Activated naive CD8-positive, alpha-beta T cell (primary cell): Measurements from ENCODE around the gene SRCIN1.
"Not testable (repeated sequence)": the region's sequence is repeated elsewhere in the genome, so short reads cannot be mapped to it uniquely, and the experiment has no call there.

Experiments
- H3K27ac Mint-ChIP-seq: one replicate; pipeline ENCODE4 v1.8.0; 2021; ENCODE audit warnings: mixed read lengths
- H3K27me3 Mint-ChIP-seq: one replicate; pipeline ENCODE4 v1.8.0; 2021; ENCODE audit warnings: mixed read lengths
- H3K36me3 Mint-ChIP-seq: one replicate; pipeline ENCODE4 v1.8.0; 2021; ENCODE audit warnings: mixed read lengths
- H3K4me1 Mint-ChIP-seq: one replicate; pipeline ENCODE4 v1.8.0; 2021; ENCODE audit warnings: low read depth, mixed read lengths
- H3K4me3 Mint-ChIP-seq: one replicate; pipeline ENCODE4 v1.8.0; 2021; ENCODE audit warnings: mild to moderate bottlenecking, mixed read lengths
- H3K9me3 Mint-ChIP-seq: one replicate; pipeline ENCODE4 v1.8.0; 2021; ENCODE audit warnings: low read depth, mixed read lengths

The SRCIN1 gene

GRCh38 chr17:38544175-38544838 is 61.4 kb downstream of the SRCIN1 start:
- Mint-ChIP-seq H3K27ac (no peak overlapping the region), H3K36me3 (no peaks in the 10 kb centered on the region), H3K4me1 (no peaks in the 10 kb centered on the region), H3K4me3 (no peak overlapping the region), H3K9me3 (no peaks in the 10 kb centered on the region), H3K27me3 (peaks cover 2% of the 10 kb centered on the region)

- peaks cover 2% of the 10 kb centered on the region for H3K27me3 Mint-ChIP-seq
- no peak overlapping the region for H3K4me3 Mint-ChIP-seq
- H3K36me3 Mint-ChIP-seq: no peaks in the 10 kb centered on the region
- H3K9me3 Mint-ChIP-seq: no peaks in the 10 kb centered on the region
- H3K27ac Mint-ChIP-seq: no peak overlapping the region
- H3K4me1 Mint-ChIP-seq: no peaks in the 10 kb centered on the region
Observed at GRCh38 chr17:38543403-38544174, 62.2 kb downstream of the SRCIN1 start.

GRCh38 chr17:38542286-38542685 is 63.5 kb downstream of the SRCIN1 start:
- Mint-ChIP-seq H3K9me3 (no peaks in the 10 kb centered on the region), H3K4me3 (no peak overlapping the region), H3K27me3 (peaks cover 2% of the 10 kb centered on the region), H3K36me3 (no peaks in the 10 kb centered on the region), H3K4me1 (no peaks in the 10 kb centered on the region), H3K27ac (no peak overlapping the region)

GRCh38 chr17:38541281-38541680 is 64.5 kb downstream of the SRCIN1 start:
- Mint-ChIP-seq H3K27ac (no peak overlapping the region), H3K4me1 (no peaks in the 10 kb centered on the region), H3K27me3 (peaks cover 2% of the 10 kb centered on the region)

GRCh38 chr17:38540514-38541045 is 65.2 kb downstream of the SRCIN1 start:
- Mint-ChIP-seq H3K4me1 (no peaks in the 10 kb centered on the region), H3K9me3 (no peaks in the 10 kb centered on the region), H3K27me3 (peaks cover under 1% of the 10 kb centered on the region), H3K4me3 (no peak overlapping the region), H3K27ac (no peak overlapping the region), H3K36me3 (no peaks in the 10 kb centered on the region)

More at GRCh38 chr17:38541281-38541680, 64.5 kb downstream of the SRCIN1 start:
- H3K9me3 Mint-ChIP-seq: no peaks in the 10 kb centered on the region
- no peaks in the 10 kb centered on the region for H3K36me3 Mint-ChIP-seq
- H3K4me3 Mint-ChIP-seq: no peak overlapping the region

- Mint-ChIP-seq H3K36me3 (no peaks in the 10 kb centered on the region), H3K4me3 (no peak overlapping the region), H3K9me3 (no peaks in the 10 kb centered on the region), H3K27ac (no peak overlapping the region), H3K4me1 (no peaks in the 10 kb centered on the region), H3K27me3 (no peaks in the 10 kb centered on the region)
Observed at GRCh38 chr17:38539386-38539785, 66.4 kb downstream of the SRCIN1 start.

GRCh38 chr17:38538906-38539305 is 66.8 kb downstream of the SRCIN1 start:
- H3K4me1 Mint-ChIP-seq: no peaks in the 10 kb centered on the region
- no peaks in the 10 kb centered on the region for H3K36me3 Mint-ChIP-seq
- H3K27ac Mint-ChIP-seq: no peak overlapping the region
- no peak overlapping the region for H3K4me3 Mint-ChIP-seq
- no peaks in the 10 kb centered on the region for H3K9me3 Mint-ChIP-seq
- H3K27me3 Mint-ChIP-seq: peaks cover 2% of the 10 kb centered on the region

- H3K4me1 Mint-ChIP-seq: no peaks in the 10 kb centered on the region
- no peaks in the 10 kb centered on the region for H3K36me3 Mint-ChIP-seq
- H3K27ac Mint-ChIP-seq: no peak overlapping the region
- no peaks in the 10 kb centered on the region for H3K9me3 Mint-ChIP-seq
- no peak overlapping the region for H3K4me3 Mint-ChIP-seq
- H3K27me3 Mint-ChIP-seq: peaks cover 2% of the 10 kb centered on the region
Observed at GRCh38 chr17:38536661-38537060, 69.1 kb downstream of the SRCIN1 start.

GRCh38 chr17:38535886-38536285 is 69.9 kb downstream of the SRCIN1 start:
- Mint-ChIP-seq H3K27me3 (peaks cover 2% of the 10 kb centered on the region), H3K4me1 (no peaks in the 10 kb centered on the region), H3K36me3 (no peaks in the 10 kb centered on the region), H3K4me3 (no peak overlapping the region), H3K27ac (no peak overlapping the region), H3K9me3 (no peaks in the 10 kb centered on the region)

- H3K4me1 Mint-ChIP-seq: no peaks in the 10 kb centered on the region
- no peaks in the 10 kb centered on the region for H3K36me3 Mint-ChIP-seq
- H3K27me3 Mint-ChIP-seq: peaks cover 7% of the 10 kb centered on the region
- no peak overlapping the region for H3K27ac Mint-ChIP-seq
- H3K9me3 Mint-ChIP-seq: no peaks in the 10 kb centered on the region
- no peak overlapping the region for H3K4me3 Mint-ChIP-seq
Observed at GRCh38 chr17:38534498-38534885, 71.3 kb downstream of the SRCIN1 start.

GRCh38 chr17:38533866-38534497 is 71.8 kb downstream of the SRCIN1 start:
- H3K27me3 Mint-ChIP-seq: peaks cover 7% of the 10 kb centered on the region
- H3K27ac Mint-ChIP-seq: no peak overlapping the region

GRCh38 chr17:38533241-38533640 is 72.5 kb downstream of the SRCIN1 start:
- no peak overlapping the region for H3K4me3 Mint-ChIP-seq
- H3K4me1 Mint-ChIP-seq: peaks cover 3% of the 10 kb centered on the region
- no peaks in the 10 kb centered on the region for H3K36me3 Mint-ChIP-seq
- no peaks in the 10 kb centered on the region for H3K9me3 Mint-ChIP-seq
- no peak overlapping the region for H3K27ac Mint-ChIP-seq
- H3K27me3 Mint-ChIP-seq: peaks cover 7% of the 10 kb centered on the region

More at GRCh38 chr17:38533866-38534497, 71.8 kb downstream of the SRCIN1 start:
- Mint-ChIP-seq H3K4me3 (no peak overlapping the region), H3K9me3 (no peaks in the 10 kb centered on the region), H3K36me3 (no peaks in the 10 kb centered on the region), H3K4me1 (no peaks in the 10 kb centered on the region)

GRCh38 chr17:38532451-38532850 is 73.3 kb downstream of the SRCIN1 start:
- no peak overlapping the region for H3K4me3 Mint-ChIP-seq
- no peaks in the 10 kb centered on the region for H3K36me3 Mint-ChIP-seq
- peaks cover 8% of the 10 kb centered on the region for H3K27me3 Mint-ChIP-seq
- no peak overlapping the region for H3K27ac Mint-ChIP-seq
- H3K4me1 Mint-ChIP-seq: peaks cover 3% of the 10 kb centered on the region
- no peaks in the 10 kb centered on the region for H3K9me3 Mint-ChIP-seq

- H3K4me1 Mint-ChIP-seq, H3K4me3 Mint-ChIP-seq, H3K27me3 Mint-ChIP-seq, H3K9me3 Mint-ChIP-seq, H3K27ac Mint-ChIP-seq, H3K36me3 Mint-ChIP-seq: not testable (repeated sequence)
Observed at GRCh38 chr17:38531761-38532160, 74.0 kb downstream of the SRCIN1 start.

- not testable (repeated sequence) for H3K9me3 Mint-ChIP-seq, H3K4me1 Mint-ChIP-seq, H3K27me3 Mint-ChIP-seq, H3K4me3 Mint-ChIP-seq, H3K36me3 Mint-ChIP-seq, H3K27ac Mint-ChIP-seq
Observed at GRCh38 chr17:38530856-38531255, 74.9 kb downstream of the SRCIN1 start.
